GM19025 (cell line): ENCODE data around the gene BRCA2.
A peak's percentile ranks its signal among the peaks of the same experiment; 100 is the strongest.

Experiments used
- ATAC-seq: cut with Tn5 transposase; IDR thresholded peaks from one replicate; pipeline ENCODE4 v1.9.1; 2021; ENCODE audit warnings: mild to moderate bottlenecking, low read depth, moderate library complexity; ENCODE audit not compliant: unreplicated experiment

BRCA2 gene

GRCh38 chr13:32426191-32426989 is 111.1 kb downstream of the BRCA2 start:
- no peak for ATAC-seq

- ATAC-seq: peak; percentile 10
These were observed 111.9 kb downstream of the BRCA2 start for GRCh38 chr13:32426990-32427851.

GRCh38 chr13:32427852-32428580 is 112.7 kb downstream of the BRCA2 start, which contains the start of gene N4BP2L1:
Gene N4BP2L1, minus strand, starts transcription at chr13:32428130. Its CDS starts 48 bp downstream, at chr13:32428082.
- ATAC-seq: peak; percentile 74

GRCh38 chr13:32428581-32429432 is 113.5 kb downstream of the BRCA2 start:
- ATAC-seq: no peak

- no peak for ATAC-seq
These were observed 114.2 kb downstream of the BRCA2 start for GRCh38 chr13:32429433-32429909.

GRCh38 chr13:32430018-32430747 is 114.9 kb downstream of the BRCA2 start:
- ATAC-seq: no peak

GRCh38 chr13:32431361-32431760 is 116.1 kb downstream of the BRCA2 start:
- no peak for ATAC-seq

GRCh38 chr13:32432856-32433255 is 117.5 kb downstream of the BRCA2 start:
- no peak for ATAC-seq

- ATAC-seq: no peak
These were observed 123.6 kb downstream of the BRCA2 start for GRCh38 chr13:32438871-32439270.

- peak; percentile 64 for ATAC-seq
These were observed 127.8 kb downstream of the BRCA2 start for GRCh38 chr13:32443111-32443510.

- ATAC-seq: no peak
These were observed 130.2 kb downstream of the BRCA2 start for GRCh38 chr13:32445461-32445860.

GRCh38 chr13:32446220-32446619 is 130.9 kb downstream of the BRCA2 start:
- ATAC-seq: no peak

- no peak for ATAC-seq
These were observed 131.6 kb downstream of the BRCA2 start for GRCh38 chr13:32446773-32447465.

GRCh38 chr13:32447894-32448623 is 132.8 kb downstream of the BRCA2 start:
- no peak for ATAC-seq

- ATAC-seq: no peak
These were observed 133.7 kb downstream of the BRCA2 start for GRCh38 chr13:32448972-32449371.
